Activated B cell treated with CpG ODN at 0.5 μM for 24 hours (primary cell): ENCODE results near the gene CFAP61. TPM values are rescaled to one million over a fixed set of nuclear protein-coding genes. Genes with fewer than 3 reads are reported as not detected.
"Not testable (repeated sequence)": the region's sequence is repeated elsewhere in the genome, so short reads cannot be mapped to it uniquely, and the experiment has no call there.

Experiments used
- ATAC-seq: fragments of 200-7000 bp; cut with Tn5 transposase; one replicate; pipeline ENCODE4 v1.10.0; 2021; ENCODE audit warnings: low read depth, mild to moderate bottlenecking, moderate library complexity
- CTCF ChIA-PET: fragments of 350-600 bp; sonication (Branson Sonifier 250); formaldehyde crosslinking; loops from one replicate; lab custom pipeline; 2021; ENCODE audit warnings: antibody characterized with exemption; lab: Charles Lee
- POLR2A ChIA-PET: fragments of 350-600 bp; sonication (Branson Sonifier 250); formaldehyde crosslinking; loops from one replicate; lab custom pipeline; 2021; ENCODE audit warnings: antibody characterized with exemption; lab: Charles Lee
- DNase-seq: peaks from one replicate; pipeline ENCODE4 v3.0.0; 2022
- H3K27ac Mint-ChIP-seq: one replicate; pipeline ENCODE4 v1.8.0; 2020; ENCODE audit warnings: mixed read lengths
- H3K27me3 Mint-ChIP-seq: one replicate; pipeline ENCODE4 v1.8.0; 2021; ENCODE audit warnings: mixed read lengths
- H3K36me3 Mint-ChIP-seq: one replicate; pipeline ENCODE4 v1.8.0; 2021; ENCODE audit warnings: low read depth, mixed read lengths
- H3K4me1 Mint-ChIP-seq: one replicate; pipeline ENCODE4 v1.8.0; 2021; ENCODE audit warnings: mixed read lengths
- H3K4me3 Mint-ChIP-seq: one replicate; pipeline ENCODE4 v1.8.0; 2020; ENCODE audit warnings: mild to moderate bottlenecking, mixed read lengths
- H3K9me3 Mint-ChIP-seq: one replicate; pipeline ENCODE4 v1.8.0; 2020; ENCODE audit warnings: mixed read lengths
- CTCF ChIP-seq: fragments of 200-600 bp; IDR thresholded peaks from one replicate; pipeline ENCODE4 v1.8.0; 2022; ENCODE audit warnings: antibody characterized with exemption, mild to moderate bottlenecking
- intact Hi-C: fragments of 100-400 bp; cut with micrococcal nuclease; formaldehyde crosslinking; loops from one replicate; pipeline ENCODE4 v1.15.1; 2024
- total RNA-seq: library from RNA; stranded (reverse); gene quantifications from 2 replicates; pipeline ENCODE4 v1.2.3, GENCODE V29; 2022

Gene CFAP61
- total RNA-seq, 1 donor from 2014 or later, result not detected

- H3K4me3 Mint-ChIP-seq, result no peak overlapping the region
- TF ChIP-seq CTCF, result no peak
- intact Hi-C loops, result no loop called here
- H3K27ac Mint-ChIP-seq, result no peak overlapping the region
- CTCF ChIA-PET, result no interaction called here
- POLR2A ChIA-PET, result no interaction called here
- no peaks in the 10 kb centered on the region for H3K4me1 Mint-ChIP-seq
- peaks cover 10% of the 10 kb centered on the region for H3K27me3 Mint-ChIP-seq
- H3K36me3 Mint-ChIP-seq, result no peaks in the 10 kb centered on the region
- no peak for ATAC-seq
- DNase-seq, result no peak
- H3K9me3 Mint-ChIP-seq, result no peaks in the 10 kb centered on the region
These were observed 301.2 kb downstream of the CFAP61 start for GRCh38 chr20:20353576-20353975.

- DNase-seq, POLR2A ChIA-PET, H3K4me3 Mint-ChIP-seq, H3K27ac Mint-ChIP-seq, CTCF ChIA-PET, H3K9me3 Mint-ChIP-seq, intact Hi-C loops, H3K4me1 Mint-ChIP-seq, H3K36me3 Mint-ChIP-seq, ATAC-seq: not testable (repeated sequence)
- H3K27me3 Mint-ChIP-seq, result peaks cover 10% of the 10 kb centered on the region
These were observed 303.2 kb downstream of the CFAP61 start for GRCh38 chr20:20355503-20355902.

- DNase-seq (no peak), ATAC-seq (no peak)
- H3K4me1 Mint-ChIP-seq, result peaks cover 23% of the 10 kb centered on the region
- no peak overlapping the region for H3K4me3 Mint-ChIP-seq
- no peaks in the 10 kb centered on the region for H3K36me3 Mint-ChIP-seq
- no peak overlapping the region for H3K27ac Mint-ChIP-seq
- ChIA-PET POLR2A (no interaction called here), CTCF (interaction anchor here (1.0 to 2.3 kb wide), 7 partner anchors 18 to 273 kb away, joined by 3 to 6 read pairs (median 3); no protein-coding TSS in a partner anchor)
- TF ChIP-seq CTCF, result no peak
- peaks cover 32% of the 10 kb centered on the region for H3K27me3 Mint-ChIP-seq
- intact Hi-C loops, result no loop called here
- no peaks in the 10 kb centered on the region for H3K9me3 Mint-ChIP-seq
These were observed 306.5 kb downstream of the CFAP61 start for GRCh38 chr20:20358801-20359200.

- TF ChIP-seq CTCF, result no peak
These were observed 307.3 kb downstream of the CFAP61 start for GRCh38 chr20:20359628-20360027.

GRCh38 chr20:20360464-20360863 lies 308.1 kb downstream of the CFAP61 start:
- Mint-ChIP-seq H3K27ac (no peak overlapping the region), H3K4me1 (peaks cover 30% of the 10 kb centered on the region), H3K4me3 (no peak overlapping the region), H3K36me3 (no peaks in the 10 kb centered on the region), H3K27me3 (peaks cover 42% of the 10 kb centered on the region), H3K9me3 (no peaks in the 10 kb centered on the region)
- intact Hi-C loops, result loop anchor here (1.0 to 5.0 kb wide), 5 partner anchors 92 to 1147 kb away; no protein-coding TSS in a partner anchor
- DNase-seq, result no peak
- ATAC-seq, result peak; percentile 79
- POLR2A ChIA-PET, result no interaction called here
- TF ChIP-seq CTCF, result peak; percentile 50
- CTCF ChIA-PET, result interaction anchor here (1.2 kb wide), 1 partner anchor 92 kb away, joined by 3 read pairs; no protein-coding TSS in a partner anchor

More at GRCh38 chr20:20359628-20360027, 307.3 kb downstream of the CFAP61 start:
- ChIA-PET POLR2A (no interaction called here), CTCF (interaction anchor here (0.8 to 2.3 kb wide), 7 partner anchors 18 to 274 kb away, joined by 3 to 6 read pairs (median 3); no protein-coding TSS in a partner anchor)
- Mint-ChIP-seq H3K27ac (no peak overlapping the region), H3K9me3 (no peaks in the 10 kb centered on the region), H3K36me3 (no peaks in the 10 kb centered on the region), H3K4me3 (no peak overlapping the region), H3K4me1 (peaks cover 27% of the 10 kb centered on the region), H3K27me3 (peaks cover 36% of the 10 kb centered on the region)
- intact Hi-C loops, result loop anchor here (1.0 to 5.0 kb wide), 5 partner anchors 93 to 1148 kb away; no protein-coding TSS in a partner anchor
- DNase-seq (no peak), ATAC-seq (no peak)
